ENCODE measurements around the gene FGF14. TPM values are rescaled to one million over a fixed set of nuclear protein-coding genes. Genes with fewer than 3 reads are reported as not detected.

The FGF14 gene
- total RNA-seq, 2 donors from 2014 or later: 1.3 to 3.7 TPM

DNA sequence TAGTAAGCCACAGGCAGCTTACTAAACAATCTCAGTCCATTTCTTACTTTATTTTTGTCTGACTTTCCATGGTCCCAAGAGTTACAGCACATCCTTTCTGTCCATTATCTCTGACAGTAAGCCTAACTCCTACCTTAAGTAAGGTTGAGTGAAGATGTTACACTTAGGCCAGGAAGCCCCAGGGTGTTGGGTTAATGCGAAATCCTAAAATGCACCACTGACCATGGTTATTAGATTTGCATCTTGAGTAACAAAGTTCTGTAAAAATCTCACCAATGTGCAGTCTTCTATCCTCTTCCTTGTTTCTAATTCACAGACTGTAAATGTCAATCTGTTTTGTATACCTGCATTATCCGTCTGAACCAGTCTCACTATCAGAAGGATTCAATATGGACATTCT lies 462.5 kb downstream of the FGF14 start:
- ATAC-seq (no peak), DNase-seq (no peak)
- intact Hi-C loops (cut with DNase I): no loop called here

DNA sequence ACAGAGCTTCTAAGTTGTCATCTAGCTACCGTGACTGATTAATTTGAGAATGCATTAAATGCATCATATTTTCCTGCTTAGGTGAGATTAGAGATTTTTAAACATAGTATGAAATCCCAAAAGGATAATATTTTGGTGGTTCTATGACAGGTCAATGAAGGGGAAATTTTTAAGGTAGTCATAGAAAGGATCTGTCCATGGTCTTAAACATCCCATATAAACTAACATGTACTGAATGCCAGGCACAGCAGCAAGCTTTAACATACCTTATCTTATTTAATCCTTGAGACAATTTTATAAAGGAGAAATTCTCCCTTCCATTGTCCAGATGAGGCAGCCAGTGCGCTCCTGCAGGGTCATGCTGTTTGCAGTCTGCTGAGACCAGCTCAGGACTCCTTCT lies 466.0 kb downstream of the FGF14 start:
- DNase-seq: no peak
- ATAC-seq: no peak
- intact Hi-C loops (cut with DNase I): no loop called here

DNA sequence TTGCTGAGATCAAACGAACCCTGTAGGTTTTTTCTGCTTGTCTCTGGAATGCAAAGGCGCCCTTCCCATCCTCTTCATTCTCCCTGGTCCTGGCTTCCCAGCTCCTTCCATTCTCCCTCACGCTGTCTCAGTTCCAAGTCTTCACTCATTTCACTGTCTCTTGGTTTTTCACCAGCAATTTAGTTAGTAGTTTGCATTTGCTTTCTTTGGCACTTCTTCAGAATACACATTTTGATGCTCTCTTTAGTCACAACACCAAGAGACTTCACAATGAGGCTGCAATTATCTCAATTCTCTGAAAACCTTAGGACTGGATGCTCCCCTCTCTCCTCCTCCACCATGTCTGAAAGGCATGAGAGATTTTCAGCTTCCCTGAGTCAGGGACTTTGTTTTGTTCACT lies 470.7 kb downstream of the FGF14 start:
- intact Hi-C loops (cut with DNase I): no loop called here
- ATAC-seq: no peak
- no peak for DNase-seq

DNA sequence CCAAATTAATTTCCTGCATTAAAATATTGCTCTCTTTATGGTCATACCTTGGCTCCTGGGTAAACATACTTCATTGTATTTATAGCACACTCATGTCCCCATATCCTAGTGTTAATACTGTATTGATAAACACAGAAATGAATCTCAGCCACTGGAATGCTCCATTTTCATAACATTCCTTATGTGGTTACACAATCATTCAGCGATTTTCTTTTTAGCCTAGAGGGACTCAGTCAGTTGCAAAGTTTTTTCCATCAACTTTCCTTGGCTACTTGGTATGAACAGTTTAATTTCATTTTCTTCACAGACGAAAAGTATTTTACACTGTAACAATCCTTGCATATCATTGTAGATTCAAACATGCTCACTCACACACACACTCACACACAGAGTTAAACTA lies 471.5 kb downstream of the FGF14 start:
- DNase-seq: no peak
- ATAC-seq: no peak
- intact Hi-C loops (cut with DNase I): no loop called here

DNA sequence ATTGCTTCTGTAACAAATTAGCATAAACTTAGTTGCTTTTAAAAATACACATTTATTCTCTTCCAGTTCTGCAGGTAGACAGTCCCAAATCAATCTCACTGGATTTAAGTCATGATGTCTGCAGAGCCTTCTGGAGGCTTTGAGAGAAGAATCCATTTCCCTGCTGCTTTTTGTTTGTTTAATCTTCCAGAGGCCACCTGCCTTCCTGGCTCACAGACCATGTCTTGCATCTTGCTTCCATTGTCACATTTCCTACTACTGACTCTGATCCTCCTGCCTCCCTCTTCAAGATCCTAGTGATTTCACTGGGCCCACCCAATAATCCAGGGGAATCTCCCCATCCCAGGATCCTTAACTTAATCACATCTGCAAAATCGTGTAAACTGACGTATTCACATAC lies 476.1 kb downstream of the FGF14 start:
- intact Hi-C loops (cut with DNase I): no loop called here
- DNase-seq: no peak
- no peak for ATAC-seq

DNA sequence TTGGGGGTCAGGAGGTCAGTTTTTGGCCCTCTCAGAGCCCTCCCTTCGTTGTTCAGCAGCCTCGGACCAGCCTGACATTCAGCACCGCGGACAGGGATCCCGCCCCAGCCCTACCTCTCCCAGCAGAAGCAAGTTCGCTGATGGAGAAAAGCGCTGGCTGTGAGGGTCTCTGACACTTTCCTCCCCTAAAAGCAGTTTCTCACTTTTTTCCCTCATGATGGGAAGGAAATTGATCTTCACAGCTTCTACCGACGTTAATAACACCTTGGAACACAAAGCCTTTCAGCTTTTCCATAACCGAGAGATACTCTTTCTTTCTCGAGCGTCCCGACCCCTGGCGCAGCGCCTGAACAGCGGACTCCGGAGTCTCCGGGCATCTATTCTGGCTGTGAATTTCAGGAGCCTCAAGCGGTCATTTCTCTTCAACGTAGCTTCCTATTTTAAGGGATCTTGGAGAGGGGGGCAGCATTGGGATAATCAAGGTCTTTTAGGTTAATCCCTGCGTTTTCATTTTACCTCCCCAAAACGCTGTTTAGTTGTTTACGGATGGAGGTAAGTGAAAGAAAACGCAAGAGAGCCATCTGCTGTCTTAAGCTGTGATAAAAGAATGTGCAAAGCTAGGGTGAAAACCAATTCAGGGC lies 482.2 kb downstream of the FGF14 start:
- ATAC-seq (peak; percentile 72 to 74), DNase-seq (peak; percentile 39)
- intact Hi-C loops (cut with DNase I): loop anchor here (5.0 kb wide), 1 partner anchor 132 kb away; no protein-coding TSS in a partner anchor

DNA sequence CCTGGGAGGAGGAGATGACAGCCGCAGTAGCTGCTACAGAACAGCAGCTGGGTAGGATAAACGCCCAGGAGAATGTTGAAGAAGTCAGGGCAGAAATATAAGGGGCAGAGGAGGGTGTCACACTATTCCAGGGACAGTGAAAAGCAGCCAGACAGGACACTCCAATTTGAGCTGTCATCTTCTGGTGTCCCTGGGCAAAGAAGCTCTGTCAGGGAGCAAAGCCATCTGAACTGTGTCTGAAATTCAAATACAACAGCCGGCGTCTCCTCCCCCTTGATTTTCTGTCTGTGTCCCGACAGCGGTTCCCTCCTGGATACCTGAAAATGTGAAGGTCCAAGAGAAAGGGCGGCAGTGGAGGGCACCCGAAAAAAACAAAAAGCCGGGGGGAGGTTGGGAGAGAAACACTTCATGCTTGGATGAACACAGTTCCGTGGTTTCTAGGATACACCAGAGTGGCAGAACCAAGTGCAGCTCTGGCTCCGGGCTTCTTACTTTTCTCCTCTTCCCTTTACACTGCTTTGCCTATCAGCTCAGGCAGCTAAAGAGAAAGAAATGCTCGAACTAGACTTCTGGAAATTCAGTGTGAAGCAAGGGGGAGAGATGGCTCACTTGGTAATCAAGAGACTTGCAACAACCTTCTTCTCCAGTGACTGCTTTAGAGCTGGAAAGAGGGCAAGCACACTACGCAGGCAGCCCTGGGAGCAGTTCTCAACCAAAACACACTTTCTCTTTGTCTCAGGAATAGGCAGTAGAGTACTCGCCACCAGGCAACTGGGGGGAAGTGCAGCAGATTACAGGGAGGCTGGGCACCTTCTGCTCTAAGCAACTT lies 483.8 kb downstream of the FGF14 start:
- DNase-seq: no peak
- intact Hi-C loops (cut with DNase I): loop anchor here (5.0 kb wide), 1 partner anchor 131 kb away; no protein-coding TSS in a partner anchor
- ATAC-seq: no peak

DNA sequence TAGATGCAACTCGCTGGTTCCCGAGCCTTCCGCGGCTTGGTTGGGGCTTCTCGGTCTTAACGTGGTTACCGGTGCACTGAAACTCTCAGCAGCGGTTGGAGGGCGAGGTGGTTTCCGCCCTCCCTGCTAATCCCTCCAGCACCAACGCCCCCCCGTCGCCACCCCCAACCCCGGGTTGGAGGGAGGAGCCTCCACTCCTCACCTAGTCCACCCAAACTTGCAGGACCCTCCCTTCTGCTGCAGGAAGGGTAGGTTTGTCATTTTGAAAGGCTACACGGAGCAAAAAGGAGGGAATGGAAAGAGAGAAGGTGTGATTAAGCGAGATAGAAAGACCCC lies 484.4 kb downstream of the FGF14 start:
- ATAC-seq: no peak
- intact Hi-C loops (cut with DNase I): loop anchor here (5.0 kb wide), 1 partner anchor 130 kb away; no protein-coding TSS in a partner anchor
- no peak for DNase-seq

DNA sequence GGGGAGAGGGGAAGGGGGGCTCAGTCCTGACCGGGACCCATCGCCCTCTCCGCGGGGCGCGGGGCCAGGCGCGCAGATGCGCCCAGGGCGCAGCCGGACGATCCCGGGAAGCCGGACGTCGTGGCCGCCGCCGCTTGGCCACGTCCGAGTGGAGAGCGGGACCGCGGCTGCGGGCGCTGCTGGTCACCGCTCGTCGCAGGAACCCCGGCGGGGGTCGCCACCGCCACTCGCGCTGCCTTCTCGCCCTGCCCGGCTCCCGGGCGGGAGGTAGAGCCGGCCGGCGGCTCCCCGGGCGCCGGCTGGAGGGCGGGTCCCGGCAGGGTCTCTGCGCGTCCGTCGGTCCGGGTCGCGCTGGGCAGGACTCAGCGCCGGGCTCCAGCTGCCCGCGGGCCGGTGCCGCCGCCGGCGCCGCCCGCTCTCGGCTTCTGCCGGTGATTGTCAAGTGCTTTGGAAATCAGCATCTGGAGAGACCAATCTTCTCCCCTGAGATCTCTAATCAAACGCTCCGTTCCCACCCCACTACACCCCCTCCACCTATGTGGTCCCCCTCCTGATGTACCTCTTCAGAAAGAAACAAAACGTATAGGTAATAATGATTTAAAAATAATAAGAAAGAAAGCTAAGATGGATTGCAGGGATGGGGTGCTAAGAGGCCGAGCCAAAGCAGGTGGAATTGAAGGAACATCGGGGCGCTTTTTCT lies 484.9 kb downstream of the FGF14 start:
- peak in 1 of 2 donors; percentile 33 for ATAC-seq
- no peak for DNase-seq
- intact Hi-C loops (cut with DNase I): loop anchor here (5.0 kb wide), 1 partner anchor 130 kb away; no protein-coding TSS in a partner anchor

DNA sequence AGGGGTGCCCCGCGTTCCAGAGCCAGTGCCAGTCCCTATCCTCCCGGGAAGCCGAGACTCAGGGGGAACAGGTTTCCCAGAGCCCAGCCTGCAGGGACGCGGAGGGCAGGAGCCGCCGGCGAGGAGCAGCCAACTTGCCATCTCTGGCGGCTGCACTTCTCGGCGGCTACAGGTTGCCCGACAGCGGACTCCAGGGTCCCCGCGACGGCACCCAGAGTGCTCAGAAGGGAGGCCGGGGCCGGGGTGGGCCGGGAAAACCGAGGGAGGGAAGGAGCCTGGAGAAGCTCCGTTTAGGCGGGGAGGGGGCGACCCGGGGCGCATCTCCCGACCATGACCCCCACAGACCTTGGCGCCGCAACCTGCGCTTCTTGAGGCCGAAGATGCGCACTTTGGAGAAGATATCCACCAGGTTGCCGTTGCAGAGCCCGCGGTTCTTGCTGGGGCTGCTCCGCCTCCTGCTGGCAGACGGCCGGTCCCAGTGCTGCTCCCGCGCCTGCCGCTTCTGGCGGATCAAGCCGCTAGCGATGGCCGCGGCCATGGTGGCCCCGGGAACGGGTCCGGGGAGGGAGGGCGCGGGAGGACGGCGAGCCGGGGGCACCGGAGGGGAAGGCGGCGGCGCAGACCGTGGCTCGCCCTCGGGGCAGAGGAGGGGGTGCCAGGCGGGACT lies 485.6 kb downstream of the FGF14 start:
- intact Hi-C loops (cut with DNase I): loop anchor here (5.0 kb wide), 1 partner anchor 129 kb away; no protein-coding TSS in a partner anchor
- ATAC-seq (peak; percentile 71 to 74), DNase-seq (peak; percentile 42)

DNA sequence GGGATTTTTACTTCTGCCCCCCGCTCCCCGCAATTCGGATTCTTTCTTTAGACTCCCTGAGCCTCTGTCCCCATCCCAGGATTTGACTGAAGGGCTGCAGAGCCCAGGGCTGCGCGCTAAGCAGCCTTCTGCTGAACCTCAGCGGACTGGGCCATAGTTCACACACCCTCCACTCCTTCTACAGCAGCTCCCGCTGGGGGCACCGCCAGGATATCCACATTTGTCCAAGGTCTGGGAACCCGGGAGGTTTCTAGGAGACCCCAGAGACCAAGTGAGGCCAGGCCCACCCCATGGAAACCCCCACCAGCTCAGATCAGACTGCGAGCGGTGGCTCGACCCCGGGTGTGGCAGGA lies 486.1 kb downstream of the FGF14 start:
- DNase-seq (no peak), ATAC-seq (peak; percentile 27 to 34)
- intact Hi-C loops (cut with DNase I): loop anchor here (5.0 kb wide), 1 partner anchor 128 kb away; no protein-coding TSS in a partner anchor

DNA sequence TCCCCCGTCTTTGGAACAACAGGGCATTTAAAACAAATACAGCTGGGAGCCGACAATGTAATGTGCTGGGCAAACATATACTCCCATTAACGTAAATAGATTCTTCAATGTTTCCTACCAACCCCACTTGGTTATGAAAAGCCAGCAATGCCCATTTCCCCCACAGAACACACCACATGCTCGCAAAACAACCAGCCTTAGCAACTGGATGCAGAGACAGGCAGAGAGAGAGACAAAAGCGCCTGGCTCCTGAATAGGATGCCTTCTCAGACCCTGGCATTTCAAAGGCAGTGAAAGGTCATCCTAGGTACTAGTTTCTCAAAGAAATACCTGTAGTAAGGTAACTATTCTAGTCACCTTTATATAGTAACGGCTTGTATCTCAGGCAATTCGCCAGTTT lies 486.5 kb downstream of the FGF14 start:
- no peak for ATAC-seq
- intact Hi-C loops (cut with DNase I): loop anchor here (5.0 kb wide), 1 partner anchor 128 kb away; no protein-coding TSS in a partner anchor
- DNase-seq: no peak

DNA sequence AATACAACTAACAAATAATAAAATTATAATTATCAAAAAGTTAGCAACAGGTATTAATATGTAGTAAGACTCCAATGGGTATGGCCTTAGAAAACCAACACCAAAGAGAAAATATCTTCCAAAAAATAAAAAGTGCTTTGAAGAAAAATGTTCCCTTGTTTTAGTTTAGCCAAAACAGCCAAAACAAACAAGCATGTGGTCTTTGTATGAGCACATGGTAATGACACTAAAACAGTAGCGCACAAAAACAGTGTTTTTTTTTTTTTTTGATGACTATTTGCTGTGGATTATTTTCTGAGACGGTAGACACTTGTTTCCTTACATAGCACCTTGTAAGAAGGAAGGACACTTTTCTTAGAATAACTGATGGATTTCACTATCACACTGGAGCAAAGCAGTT lies 490.1 kb downstream of the FGF14 start:
- ATAC-seq (no peak), DNase-seq (no peak)
- intact Hi-C loops (cut with DNase I): no loop called here

DNA sequence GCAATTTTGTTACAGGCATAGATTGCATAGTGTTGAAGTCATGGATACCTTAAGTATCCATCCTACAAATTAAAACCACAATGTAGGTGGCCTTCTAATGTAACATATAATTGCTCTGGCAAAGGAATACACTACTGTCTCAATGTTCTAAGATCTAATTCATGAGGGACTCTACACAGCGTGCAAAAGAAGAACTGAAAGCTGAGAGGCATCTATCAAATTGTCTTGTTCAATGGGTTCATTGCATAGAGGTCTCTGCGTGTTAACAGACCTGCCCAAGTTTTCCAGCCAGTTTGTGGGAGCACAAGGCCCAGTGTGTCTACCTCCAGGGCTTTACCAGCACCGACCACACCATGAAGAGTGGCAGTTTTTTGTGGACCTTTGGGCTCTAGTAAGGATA lies 498.0 kb downstream of the FGF14 start:
- ATAC-seq: no peak
- intact Hi-C loops (cut with DNase I): no loop called here

DNA sequence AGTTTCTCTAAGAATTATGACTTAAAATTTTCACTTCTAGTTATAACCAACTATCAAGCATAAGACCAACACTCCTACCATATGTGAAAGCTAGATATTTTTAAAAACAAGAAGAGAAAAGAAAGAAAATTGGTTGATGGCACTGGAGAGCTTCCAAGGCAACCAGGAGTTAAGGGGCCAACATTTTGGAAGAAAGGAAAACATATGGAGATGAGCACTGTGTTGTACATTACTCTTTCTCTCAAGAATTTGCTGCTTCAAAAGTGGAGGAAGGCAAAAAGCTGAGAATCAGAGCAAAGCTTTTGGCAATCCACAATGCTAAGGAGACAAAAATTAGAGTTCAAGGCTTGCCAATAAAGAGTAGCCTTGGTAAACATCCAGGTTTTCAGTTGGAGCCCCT lies 503.2 kb downstream of the FGF14 start:
- ATAC-seq (no peak), DNase-seq (no peak)
- intact Hi-C loops (cut with DNase I): no loop called here

More for the DNA sequence above, 498.0 kb downstream of the FGF14 start:
- no peak for DNase-seq

DNA sequence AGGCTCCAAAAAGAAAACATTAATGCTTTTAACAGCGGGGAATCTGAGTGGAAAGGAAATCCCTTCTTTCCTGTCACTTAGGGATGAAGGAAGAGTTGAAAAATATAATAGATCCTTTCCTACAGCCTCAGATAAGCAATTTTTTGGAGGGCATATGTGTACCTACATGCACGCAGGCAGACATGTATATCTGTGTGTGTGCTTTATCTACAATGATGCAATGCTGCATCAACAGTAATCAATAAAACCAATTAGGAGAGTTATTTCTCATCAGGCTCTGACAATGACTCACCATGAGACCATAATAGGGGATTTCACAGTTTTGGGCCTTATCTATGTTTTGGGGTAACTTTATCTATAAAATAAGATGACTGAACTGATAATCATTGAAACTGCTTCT lies 505.3 kb downstream of the FGF14 start:
- ATAC-seq (no peak), DNase-seq (no peak)
- intact Hi-C loops (cut with DNase I): no loop called here

DNA sequence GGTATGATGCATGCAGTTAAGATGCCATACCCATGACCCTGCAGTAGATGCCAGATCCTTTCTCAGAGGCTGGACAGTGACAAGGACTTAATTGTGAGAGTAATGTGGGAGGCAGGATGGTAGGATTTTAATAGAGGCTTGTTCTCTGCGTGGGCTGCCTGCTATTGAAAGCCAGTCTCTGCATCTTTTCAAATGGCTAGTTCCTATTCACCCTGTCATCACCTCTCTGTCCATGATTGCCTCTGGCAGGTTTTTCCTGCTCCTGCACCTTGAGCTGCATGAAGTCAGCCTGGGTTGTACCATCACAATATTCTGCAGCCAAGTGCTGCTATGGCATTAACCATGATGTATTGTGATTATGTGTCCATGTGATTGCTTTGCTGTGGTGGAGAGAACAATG lies 508.8 kb downstream of the FGF14 start:
- peak in 1 of 2 donors; percentile 23 for ATAC-seq
- intact Hi-C loops (cut with DNase I): no loop called here

DNA sequence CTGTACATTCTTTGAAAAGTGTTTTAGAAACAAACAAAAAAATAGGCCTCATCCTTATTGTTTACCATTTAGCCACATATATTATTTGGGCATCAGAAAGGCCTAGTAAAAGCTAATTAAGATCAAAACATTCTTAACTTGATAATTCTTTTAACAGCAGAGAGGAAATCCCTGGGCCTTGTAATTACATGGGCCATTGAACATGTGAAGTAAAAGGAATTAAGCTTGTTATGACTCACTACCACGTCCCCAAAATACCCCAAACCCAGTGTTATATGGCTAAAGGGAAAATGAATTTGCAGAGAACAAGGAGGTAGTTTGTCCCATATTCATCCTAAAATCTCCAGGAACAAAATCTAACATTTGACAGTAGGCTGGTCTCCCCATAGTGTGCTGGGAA lies 509.6 kb downstream of the FGF14 start:
- DNase-seq (no peak), ATAC-seq (no peak)
- intact Hi-C loops (cut with DNase I): no loop called here

More for the DNA sequence above, 508.8 kb downstream of the FGF14 start:
- no peak for DNase-seq

DNA sequence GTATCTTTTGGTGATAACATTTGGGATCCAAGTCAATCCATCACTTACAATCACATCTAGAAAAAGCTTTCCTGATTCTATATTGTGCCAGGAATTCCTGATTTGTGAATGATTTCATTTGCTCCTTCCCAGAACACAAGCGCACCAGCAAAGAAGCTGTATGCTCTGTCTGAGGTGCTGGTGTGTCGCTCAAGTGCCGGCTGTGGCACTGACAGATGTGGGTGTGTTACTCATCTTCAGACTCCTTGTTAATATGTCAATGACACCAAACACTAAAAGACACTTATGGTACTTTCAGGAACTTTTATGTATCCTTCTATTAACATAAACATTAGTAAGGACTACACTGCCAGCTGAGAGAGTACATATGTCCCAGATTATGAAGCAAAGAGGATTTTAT lies 520.3 kb downstream of the FGF14 start:
- ATAC-seq (no peak), DNase-seq (no peak)
- intact Hi-C loops (cut with DNase I): no loop called here
